GM12878 (cell line): Measurements from ENCODE around the gene MEF2C. TPM values are rescaled to one million over a fixed set of nuclear protein-coding genes. Genes with fewer than 3 reads are reported as not detected.

Experiments used
- ATAC-seq: fragments of 200-7000 bp; cut with Tn5 transposase; 3 replicates; pipeline ENCODE4 v1.9.1; 2020; ENCODE audit warnings: mild to moderate bottlenecking, moderate library complexity
- BruUV-seq: library from RNA; stranded (reverse); fragments of 400-500 nt; replicated peaks from 2 replicates; lab custom pipeline; 2021; lab: Mats Ljungman, UMichigan
- CTCF ChIA-PET: fragments of 300-600 bp; sonication (Branson Sonifier 250); formaldehyde crosslinking; extraction: SDS; loops from one replicate; lab custom pipeline; 2021; ENCODE audit warnings: inconsistent platforms; lab: Yijun Ruan, JAX
- POLR2A ChIA-PET: fragments of 350-600 bp; formaldehyde crosslinking; extraction: SDS; loops from one replicate; lab custom pipeline; 2021; ENCODE audit warnings: inconsistent platforms; lab: Charles Lee
- RAD21 ChIA-PET: fragments of 300-600 bp; sonication (Branson Sonifier 250); formaldehyde crosslinking; loops from one replicate; lab custom pipeline; 2023; ENCODE audit warnings: antibody characterized with exemption; ENCODE audit not compliant: unreplicated experiment; lab: Charles Lee
- SMC1A ChIA-PET: fragments of 300-600 bp; sonication (Branson Sonifier 250); formaldehyde crosslinking; loops from one replicate; lab custom pipeline; 2023; ENCODE audit not compliant: unreplicated experiment, uncharacterized antibody; lab: Charles Lee
- DNase-seq: peaks from one replicate; pipeline ENCODE4 v3.0.0-alpha.2; 2011; ENCODE audit warnings: low read depth, low spot score
- FAIRE-seq: peaks from 3 replicates; lab custom pipeline; 2011; peaks lifted over from hg19 to GRCh38; lab: Jason Lieb, UNC
- H2AFZ ChIP-seq: 2 replicates; pipeline ENCODE4 v1.6.0; 2011; ENCODE audit warnings: low read depth, low read length, control low read depth; ENCODE audit not compliant: control insufficient read depth
- H3K27ac ChIP-seq: 2 replicates; pipeline ENCODE4 v1.5.1; 2011; ENCODE audit warnings: control low read depth; ENCODE audit not compliant: control insufficient read depth, insufficient read depth
- H3K27me3 ChIP-seq, 2 experiments: replicated peaks in 1 of 2; 2 replicates each; pipeline versions ENCODE4 v1.6.0 to v1.6.1; 2011; ENCODE audit warnings: low read length in 1 of 2; ENCODE audit not compliant: control insufficient read depth in 2 of 2, insufficient read depth in 2 of 2
- H3K36me3 ChIP-seq, 2 experiments: 2 replicates each; pipeline ENCODE4 v1.5.1; 2011; ENCODE audit warnings: low read length in 1 of 2; ENCODE audit not compliant: control insufficient read depth in 2 of 2, insufficient read depth in 2 of 2
- H3K4me1 ChIP-seq: 2 replicates; pipeline ENCODE4 v1.6.1; 2011; ENCODE audit warnings: mild to moderate bottlenecking, low read length, moderate library complexity, mixed read lengths; ENCODE audit not compliant: control insufficient read depth, insufficient read depth
- H3K4me2 ChIP-seq: 2 replicates; pipeline ENCODE4 v1.6.0; 2011; ENCODE audit warnings: control low read depth; ENCODE audit not compliant: control insufficient read depth, insufficient read depth
- H3K4me3 ChIP-seq: fragments of 200-600 bp; sonication (generic); 2 replicates; pipeline ENCODE4 v1.5.1; 2016
- H3K79me2 ChIP-seq: 2 replicates; pipeline ENCODE4 v1.6.0; 2011; ENCODE audit warnings: low read length; ENCODE audit not compliant: control insufficient read depth, insufficient read depth
- H3K9ac ChIP-seq: 2 replicates; pipeline ENCODE4 v1.8.0; 2011; ENCODE audit warnings: low read length, control low read depth, mixed read lengths; ENCODE audit not compliant: control insufficient read depth, insufficient read depth
- H3K9me3 ChIP-seq: replicated peaks from 3 replicates; pipeline ENCODE4 v1.5.1; 2011; ENCODE audit warnings: mild to moderate bottlenecking, low read length; ENCODE audit not compliant: control insufficient read depth, insufficient read depth
- H4K20me1 ChIP-seq: 2 replicates; pipeline ENCODE4 v1.6.0; 2011; ENCODE audit not compliant: control insufficient read depth, insufficient read depth
- CHD1 ChIP-seq: IDR thresholded peaks from 2 replicates; pipeline ENCODE4 v1.6.1; 2012; ENCODE audit warnings: low read depth, low read length, improper control_type of control experiment
- HCFC1 ChIP-seq: fragments of 150-350 bp; IDR thresholded peaks from 2 replicates; pipeline ENCODE4 v1.6.1; 2014; ENCODE audit warnings: low read length
- SPI1 ChIP-seq: IDR thresholded peaks from 2 replicates; pipeline ENCODE4 v1.6.1; 2011; ENCODE audit warnings: low read depth, mild to moderate bottlenecking, low read length, moderate library complexity, borderline replicate concordance; ENCODE audit not compliant: insufficient read depth
- WGBS: methylation state at CpG from one replicate; pipeline ENCODE4 v1.1.6; 2016; ENCODE audit warnings: low lambda C conversion rate; ENCODE audit not compliant: insufficient replicate concordance, insufficient coverage; ENCODE audit errors: missing lambda C conversion rate; 5-methylcytosine and 5-hydroxymethylcytosine counted together
- in situ Hi-C: fragments of 300-500 bp; cut with MboI; formaldehyde crosslinking; loops from 9 replicates; pipeline ENCODE4 v1.14.3; 2018; ENCODE audit warnings: mixed read lengths
- intact Hi-C: fragments of 100-400 bp; cut with micrococcal nuclease; formaldehyde crosslinking; loops from one replicate; pipeline ENCODE4 v1.14.2; 2022; ENCODE audit not compliant: unreplicated experiment
- polyA plus RNA-seq, 11 experiments: library from polyadenylated mRNA; depleted of rRNA in 4 of 11; unstranded in 6 of 11; stranded (reverse) in 5 of 11; fragments of >200 nt; fragmentation: Nextera tagmentation in 4 of 11; fragmentation: Illumina TruSeq in 1 of 11; extraction: Ambion mirVana in 4 of 11; extraction: Trizol in 1 of 11; gene quantifications; 1 replicate in 1 of 11; 2 replicates in 10 of 11; pipeline versions ENCODE4 v1.2.1 to v1.2.3, GENCODE V29; 2011 to 2016; ENCODE audit warnings: inconsistent platforms in 2 of 11, missing spikeins in 2 of 11, low read depth in 1 of 11
- total RNA-seq, 4 experiments: library from RNA; depleted of rRNA in 3 of 4; stranded (reverse); fragments of >200 nt in 3 of 4; fragmentation: Illumina TruSeq in 1 of 4; extraction: Trizol in 1 of 4; gene quantifications; 2 replicates each; pipeline versions ENCODE4 v1.2.1 to v1.2.3, GENCODE V29; 2013 to 2021
- TF ChIP-seq, protein P1 (sequence below): fragments of 450-650 bp; IDR thresholded peaks from 2 replicates; pipeline ENCODE4 v1.6.1; 2017; ENCODE audit warnings: mild to moderate bottlenecking, moderate library complexity

MEF2C gene
- total and polyA plus RNA-seq, 10 of the 15 experiments (the other 5 are each of a cell fraction or from before 2014, with no cell fraction given): 104 to 225 (median 180) TPM

DNA sequence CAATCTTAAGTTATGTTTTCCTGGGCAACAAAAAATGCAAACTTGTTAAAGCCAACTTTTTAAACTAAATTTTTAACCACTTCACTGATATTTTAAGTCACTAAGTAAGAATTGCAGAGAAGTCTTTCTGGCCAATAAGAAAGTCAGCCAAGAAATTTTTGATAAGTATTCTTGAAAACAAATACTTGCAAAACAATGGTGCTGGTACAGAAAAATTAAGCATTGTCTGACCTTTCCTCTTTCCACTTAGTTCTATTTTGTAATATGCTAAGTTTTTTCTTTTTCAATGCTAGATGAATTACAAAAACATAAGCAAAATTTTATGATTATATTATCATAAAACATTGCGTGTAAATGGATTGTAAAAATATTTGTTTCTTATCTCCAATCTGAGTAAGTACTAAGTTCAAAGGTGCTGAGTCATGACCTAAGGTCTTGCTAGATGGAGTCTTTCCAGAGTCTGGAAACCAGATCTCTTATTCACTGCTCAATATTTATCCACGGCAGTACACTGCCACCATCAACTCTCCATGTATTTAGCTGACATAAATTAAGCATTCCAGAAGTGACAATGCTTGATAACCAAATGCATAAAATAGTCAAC lies 139.7 kb downstream of the MEF2C start:
- TF ChIP-seq HCFC1 (no peak), CHD1 (no peak), SPI1 (no peak)
- TF ChIP-seq, protein P1, sequence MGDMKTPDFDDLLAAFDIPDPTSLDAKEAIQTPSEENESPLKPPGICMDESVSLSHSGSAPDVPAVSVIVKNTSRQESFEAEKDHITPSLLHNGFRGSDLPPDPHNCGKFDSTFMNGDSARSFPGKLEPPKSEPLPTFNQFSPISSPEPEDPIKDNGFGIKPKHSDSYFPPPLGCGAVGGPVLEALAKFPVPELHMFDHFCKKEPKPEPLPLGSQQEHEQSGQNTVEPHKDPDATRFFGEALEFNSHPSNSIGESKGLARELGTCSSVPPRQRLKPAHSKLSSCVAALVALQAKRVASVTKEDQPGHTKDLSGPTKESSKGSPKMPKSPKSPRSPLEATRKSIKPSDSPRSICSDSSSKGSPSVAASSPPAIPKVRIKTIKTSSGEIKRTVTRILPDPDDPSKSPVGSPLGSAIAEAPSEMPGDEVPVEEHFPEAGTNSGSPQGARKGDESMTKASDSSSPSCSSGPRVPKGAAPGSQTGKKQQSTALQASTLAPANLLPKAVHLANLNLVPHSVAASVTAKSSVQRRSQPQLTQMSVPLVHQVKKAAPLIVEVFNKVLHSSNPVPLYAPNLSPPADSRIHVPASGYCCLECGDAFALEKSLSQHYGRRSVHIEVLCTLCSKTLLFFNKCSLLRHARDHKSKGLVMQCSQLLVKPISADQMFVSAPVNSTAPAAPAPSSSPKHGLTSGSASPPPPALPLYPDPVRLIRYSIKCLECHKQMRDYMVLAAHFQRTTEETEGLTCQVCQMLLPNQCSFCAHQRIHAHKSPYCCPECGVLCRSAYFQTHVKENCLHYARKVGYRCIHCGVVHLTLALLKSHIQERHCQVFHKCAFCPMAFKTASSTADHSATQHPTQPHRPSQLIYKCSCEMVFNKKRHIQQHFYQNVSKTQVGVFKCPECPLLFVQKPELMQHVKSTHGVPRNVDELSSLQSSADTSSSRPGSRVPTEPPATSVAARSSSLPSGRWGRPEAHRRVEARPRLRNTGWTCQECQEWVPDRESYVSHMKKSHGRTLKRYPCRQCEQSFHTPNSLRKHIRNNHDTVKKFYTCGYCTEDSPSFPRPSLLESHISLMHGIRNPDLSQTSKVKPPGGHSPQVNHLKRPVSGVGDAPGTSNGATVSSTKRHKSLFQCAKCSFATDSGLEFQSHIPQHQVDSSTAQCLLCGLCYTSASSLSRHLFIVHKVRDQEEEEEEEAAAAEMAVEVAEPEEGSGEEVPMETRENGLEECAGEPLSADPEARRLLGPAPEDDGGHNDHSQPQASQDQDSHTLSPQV: 0 out of 2 replicates have a peak, but pooled peaks have one; percentile 13
- H3K27ac ChIP-seq: no peak overlapping the region; the same call in 1 of the 2 replicates
- no peak for FAIRE-seq
- BruUV-seq: no TSS peak
- H4K20me1 ChIP-seq: no peaks in the 10 kb centered on the region
- H2AFZ ChIP-seq: no peak overlapping the region
- WGBS: 98% methylated on average over 2 of the region's 2 CpGs
- H3K4me2 ChIP-seq: no peak overlapping the region
- ChIA-PET SMC1A (interaction anchor here (0.6 to 22.4 kb wide), 8 partner anchors 7 to 140 kb away, joined by 3 to 591 read pairs (median 4); partner anchors contain the start of gene MEF2C), CTCF (interaction anchor here (1.2 to 4.4 kb wide), 4 partner anchors 9 to 82 kb away, joined by 3 to 25 read pairs (median 4); no protein-coding TSS in a partner anchor), RAD21 (interaction anchor here (1.1 to 24.9 kb wide), 5 partner anchors 9 to 80 kb away, joined by 3 to 594 read pairs (median 4); no protein-coding TSS in a partner anchor), POLR2A (interaction anchor here (1.6 kb wide), 1 partner anchor 13 kb away, joined by 3 read pairs; no protein-coding TSS in a partner anchor)
- H3K79me2 ChIP-seq: peaks cover 8% of the 10 kb centered on the region
- no peaks in the 10 kb centered on the region for H3K27me3 ChIP-seq
- H3K4me3 ChIP-seq: no peak overlapping the region
- no peak for ATAC-seq
- in situ Hi-C loops (no loop called here), intact Hi-C loops (no loop called here)
- peaks cover 1% of the 10 kb centered on the region; the same call in 1 of the 3 replicates for H3K9me3 ChIP-seq
- H3K4me1 ChIP-seq: peaks cover 28% of the 10 kb centered on the region
- H3K9ac ChIP-seq: no peak overlapping the region
- no peak for DNase-seq
- H3K36me3 ChIP-seq: peaks cover 0 to 42% of the 10 kb centered on the region in 2 experiments
